Breast epithelium (tissue), 3 donors: ENCODE data around the gene APBB2.

ENCODE experiments used
- CTCF ChIP-seq, 3 donors: fragments of 450-650 bp; IDR thresholded peaks; one replicate each; pipeline ENCODE4 v1.5.1; 2016 to 2017; ENCODE audit warnings: antibody characterized with exemption in 3 of 3, mild to moderate bottlenecking in 3 of 3, moderate library complexity in 3 of 3
- POLR2AphosphoS5 ChIP-seq, 3 donors: sonication (generic); formaldehyde crosslinking; IDR thresholded peaks; one replicate each; pipeline ENCODE4 v1.6.1; 2017; ENCODE audit warnings: antibody characterized with exemption in 3 of 3

GRCh38 chr4:41136456-41136855 is 77.9 kb downstream of the APBB2 start:
- TF ChIP-seq POLR2AphosphoS5 (IDR thresholded peaks at IDR 0.05): no peak
- TF ChIP-seq CTCF (IDR thresholded peaks at IDR 0.05): no peak
